ENCODE measurements around the gene MAGEC3. TPM values are rescaled to one million over a fixed set of nuclear protein-coding genes. Genes with fewer than 3 reads are reported as not detected.
"Not testable (repeated sequence)": the region's sequence is repeated elsewhere in the genome, so short reads cannot be mapped to it uniquely, and the experiment has no call there.

Gene MAGEC3, protein sequence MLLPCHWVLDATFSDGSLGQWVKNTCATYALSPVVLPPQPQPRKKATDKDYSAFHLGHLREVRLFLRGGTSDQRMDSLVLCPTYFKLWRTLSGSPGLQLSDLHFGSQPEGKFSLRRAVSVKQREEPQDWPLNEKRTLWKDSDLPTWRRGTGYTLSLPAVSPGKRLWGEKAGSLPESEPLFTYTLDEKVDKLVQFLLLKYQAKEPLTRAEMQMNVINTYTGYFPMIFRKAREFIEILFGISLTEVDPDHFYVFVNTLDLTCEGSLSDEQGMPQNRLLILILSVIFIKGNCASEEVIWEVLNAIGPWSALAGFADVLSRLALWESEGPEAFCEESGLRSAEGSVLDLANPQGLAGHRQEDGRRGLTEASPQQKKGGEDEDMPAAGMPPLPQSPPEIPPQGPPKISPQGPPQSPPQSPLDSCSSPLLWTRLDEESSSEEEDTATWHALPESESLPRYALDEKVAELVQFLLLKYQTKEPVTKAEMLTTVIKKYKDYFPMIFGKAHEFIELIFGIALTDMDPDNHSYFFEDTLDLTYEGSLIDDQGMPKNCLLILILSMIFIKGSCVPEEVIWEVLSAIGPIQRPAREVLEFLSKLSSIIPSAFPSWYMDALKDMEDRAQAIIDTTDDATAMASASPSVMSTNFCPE
- total RNA-seq = not detected in 2 replicates

DNA sequence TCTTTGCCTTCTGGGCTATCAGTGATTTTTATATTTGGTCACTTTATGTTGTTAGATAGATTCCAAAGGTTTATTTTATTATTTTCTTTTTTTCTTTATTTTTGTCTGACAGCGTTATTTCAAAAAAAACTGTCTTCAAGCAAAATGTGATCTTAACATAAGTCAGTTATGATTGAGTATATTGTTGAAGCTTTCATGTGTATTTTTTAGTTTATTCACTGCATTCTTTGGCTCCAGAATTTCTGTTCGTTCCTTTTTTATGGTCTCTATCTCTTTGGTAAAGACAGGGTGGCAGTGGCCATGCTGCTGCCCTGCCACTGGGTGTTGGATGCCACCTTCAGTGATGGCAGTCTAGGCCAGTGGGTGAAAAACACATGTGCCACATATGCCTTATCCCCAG is at the start of gene MAGEC3:
TSS of gene MAGEC3 (plus strand) at position 301 of the 400 bp plus-strand sequence. CDS start at position 301, 0 bp downstream.
- DNase-seq (ENCODE audit: low read depth) = no peak

DNA sequence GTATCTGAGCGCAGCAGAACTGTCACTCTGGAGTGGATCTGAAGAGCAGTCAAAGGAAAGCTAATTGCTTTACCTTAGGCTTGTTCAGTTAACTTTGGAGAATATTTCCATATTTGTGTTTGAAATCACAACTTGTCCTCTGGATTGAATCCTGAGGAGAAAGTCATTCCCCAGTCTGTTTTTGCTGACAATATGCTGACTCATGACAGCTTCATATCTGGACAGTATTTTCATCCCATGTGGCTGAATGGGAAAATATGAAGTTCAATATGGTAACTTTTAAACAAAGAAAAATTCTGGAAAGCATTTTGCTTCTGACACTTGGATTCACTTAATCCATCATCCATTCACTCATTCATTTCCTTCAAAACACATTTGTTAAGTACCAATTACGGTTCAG is 46.3 kb upstream of the MAGEC3 start:
- DNase-seq (ENCODE audit: low read depth) = no peak

DNA sequence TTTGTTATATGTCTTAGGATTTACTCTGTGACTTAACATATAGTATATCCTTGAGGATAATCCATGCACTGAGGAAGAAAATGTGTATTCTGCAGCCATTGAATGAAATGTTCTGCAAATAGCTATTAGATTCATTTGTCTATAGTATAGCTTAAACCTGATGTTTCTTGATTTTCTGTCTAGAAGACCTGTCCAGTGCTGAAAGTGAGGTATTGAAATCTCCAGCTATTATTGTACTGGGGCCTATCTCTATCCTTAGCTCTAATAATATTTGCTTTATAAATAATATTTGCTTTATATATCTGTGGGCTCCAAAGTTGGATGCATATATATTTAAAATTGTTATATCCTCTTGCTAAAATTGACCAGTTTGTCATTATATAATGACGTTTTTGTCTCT is 26.7 kb upstream of the MAGEC3 start:
- no peak for DNase-seq (ENCODE audit: low read depth)

DNA sequence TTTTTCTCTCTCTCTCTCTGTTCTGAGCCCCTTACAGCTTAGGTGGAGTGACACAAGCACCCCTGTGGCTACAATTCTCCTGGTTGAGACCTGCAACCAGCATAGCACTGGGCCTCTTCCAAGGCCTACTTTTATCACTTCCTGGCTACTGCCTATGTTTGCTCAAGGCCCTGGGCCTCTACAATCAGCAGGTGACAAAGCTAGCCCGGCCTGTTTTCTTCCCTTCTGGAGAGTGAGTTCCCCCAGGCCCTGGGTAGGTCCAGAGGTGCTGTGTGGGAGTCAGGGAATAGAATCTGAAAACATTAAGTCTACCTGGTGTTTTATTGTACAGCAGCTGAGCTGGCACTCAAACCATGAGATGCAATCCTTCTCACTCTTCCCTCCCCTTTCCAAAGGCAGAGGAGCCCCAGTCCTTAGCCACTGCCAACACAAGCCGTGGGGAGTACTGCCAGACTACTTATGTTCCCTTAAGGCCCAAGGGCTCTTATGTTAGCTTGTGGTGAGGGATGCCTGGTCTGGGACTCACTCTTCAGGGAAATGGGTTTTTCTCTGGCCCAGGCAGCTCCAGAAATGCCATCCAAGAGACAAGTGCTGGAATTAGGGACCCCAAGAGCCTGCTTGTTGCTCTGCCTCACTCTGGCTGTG is 23.8 kb upstream of the MAGEC3 start:
- DNase-seq (ENCODE audit: low read depth) = no peak

DNA sequence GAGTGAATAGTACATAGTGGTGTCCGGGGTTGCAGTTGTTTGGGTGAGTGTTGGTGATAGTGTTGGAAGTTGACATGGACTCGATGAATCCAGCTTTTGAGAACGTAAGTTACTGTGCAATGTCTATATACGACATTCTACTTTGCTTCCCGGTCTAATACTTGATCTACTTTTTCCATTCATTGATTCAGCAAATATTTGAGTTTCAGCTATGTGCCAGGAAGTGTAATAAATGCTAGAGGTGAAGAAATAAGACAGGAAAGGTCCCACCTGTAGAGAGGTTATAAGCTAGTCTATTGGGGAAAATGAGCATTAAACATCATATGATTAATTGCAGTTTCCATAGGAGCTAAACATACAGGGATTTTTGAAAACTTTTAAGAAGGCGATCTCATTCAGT is 22.2 kb upstream of the MAGEC3 start:
- no peak for DNase-seq (ENCODE audit: low read depth)

DNA sequence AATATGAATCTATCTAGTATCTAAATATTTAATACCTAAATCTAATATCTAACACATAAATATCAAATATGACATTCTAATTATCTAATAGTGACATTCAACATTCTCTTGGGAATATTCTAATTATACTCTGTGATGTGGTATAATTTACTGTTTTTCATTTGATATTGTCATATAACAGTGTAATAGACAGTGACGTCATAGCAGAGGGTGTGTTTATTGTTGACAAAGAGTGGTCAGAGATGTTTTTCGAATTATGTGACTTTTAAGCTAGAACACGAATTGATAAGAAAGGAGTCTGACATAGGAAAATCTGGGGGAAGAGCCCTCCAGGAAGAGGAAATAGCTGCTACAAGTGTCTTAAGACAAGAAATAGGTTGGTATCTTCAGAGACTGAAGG is 5.9 kb upstream of the MAGEC3 start:
- no peak for DNase-seq (ENCODE audit: low read depth)

DNA sequence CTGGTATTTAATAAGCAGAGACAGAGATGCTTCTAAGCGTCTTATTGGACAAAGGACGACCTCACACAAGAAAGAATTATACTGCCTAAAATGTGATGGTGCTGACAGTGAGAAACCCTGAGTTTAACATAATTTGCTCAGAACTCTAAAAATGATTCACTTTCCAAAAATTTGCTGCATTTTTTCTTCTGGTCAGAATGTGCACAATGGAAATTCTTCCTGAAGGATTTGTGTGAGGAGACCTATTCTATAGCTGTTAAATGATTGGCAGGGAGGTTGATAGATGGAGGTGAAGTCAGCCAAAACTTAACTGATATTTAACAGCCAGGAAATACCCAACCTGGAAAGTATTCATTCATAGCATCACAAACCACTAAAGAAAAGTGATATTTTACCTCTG is 1.7 kb downstream of the MAGEC3 start:
- peak; percentile 9 for DNase-seq (ENCODE audit: low read depth)

DNA sequence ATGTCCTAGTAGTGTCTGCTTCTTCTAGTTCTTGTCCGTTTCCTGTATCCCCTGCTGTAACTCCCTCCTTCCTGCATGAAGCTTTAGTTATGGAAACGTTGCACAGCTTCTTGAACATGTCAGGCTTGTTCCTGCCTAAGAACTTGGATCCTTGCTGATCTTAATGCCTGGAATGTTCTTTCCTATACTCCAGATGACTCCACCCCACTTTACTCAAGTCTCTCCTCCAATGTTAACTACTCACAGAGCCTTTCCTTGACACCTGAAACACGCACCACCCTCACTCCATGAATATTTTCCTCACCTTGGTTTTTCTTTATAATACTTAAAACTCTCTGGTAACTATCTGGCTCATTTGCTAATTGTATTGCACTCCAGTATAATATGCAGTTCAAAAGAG is 19.4 kb downstream of the MAGEC3 start:
- DNase-seq (ENCODE audit: low read depth) = no peak

DNA sequence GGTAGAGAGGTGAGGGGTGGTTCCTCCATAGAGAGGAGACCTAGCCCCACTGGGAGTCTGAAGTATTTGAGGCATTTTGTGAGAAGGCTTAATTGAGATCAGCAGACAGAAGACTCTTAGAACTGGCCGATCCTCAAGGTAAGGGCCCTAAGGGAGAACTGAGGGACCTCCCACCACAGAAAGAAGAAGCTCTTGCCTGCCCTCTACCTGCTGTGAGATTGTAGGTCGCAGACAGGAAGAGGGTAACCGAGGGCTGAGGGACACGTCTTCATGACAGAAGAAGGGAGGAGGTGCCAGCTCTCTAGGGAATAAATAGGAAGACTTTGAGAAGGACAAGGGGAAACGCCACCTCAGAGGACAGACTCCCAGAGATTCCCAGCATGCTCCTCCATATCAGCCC is 41.5 kb downstream of the MAGEC3 start:
- DNase-seq (ENCODE audit: low read depth) = no peak

DNA sequence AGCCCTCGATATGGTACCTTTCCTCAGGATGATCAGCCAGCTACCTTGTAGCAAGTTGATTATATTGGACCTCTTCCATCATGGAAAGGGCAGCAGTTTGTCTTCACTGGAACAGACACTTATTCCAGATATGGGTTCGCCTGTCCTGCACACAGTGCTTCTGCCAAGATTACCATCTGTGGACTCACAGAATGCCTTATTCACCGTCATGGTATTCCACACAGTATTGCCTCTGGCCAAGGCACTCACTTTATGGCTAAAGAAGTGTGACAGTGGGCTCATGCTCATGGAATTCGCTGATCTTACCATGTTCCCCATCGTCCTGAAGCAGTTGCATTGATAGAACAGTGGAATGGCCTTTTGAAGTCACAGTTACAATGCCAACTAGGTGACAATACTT is 50.7 kb downstream of the MAGEC3 start:
- not testable (repeated sequence) for DNase-seq (ENCODE audit: low read depth)

DNA sequence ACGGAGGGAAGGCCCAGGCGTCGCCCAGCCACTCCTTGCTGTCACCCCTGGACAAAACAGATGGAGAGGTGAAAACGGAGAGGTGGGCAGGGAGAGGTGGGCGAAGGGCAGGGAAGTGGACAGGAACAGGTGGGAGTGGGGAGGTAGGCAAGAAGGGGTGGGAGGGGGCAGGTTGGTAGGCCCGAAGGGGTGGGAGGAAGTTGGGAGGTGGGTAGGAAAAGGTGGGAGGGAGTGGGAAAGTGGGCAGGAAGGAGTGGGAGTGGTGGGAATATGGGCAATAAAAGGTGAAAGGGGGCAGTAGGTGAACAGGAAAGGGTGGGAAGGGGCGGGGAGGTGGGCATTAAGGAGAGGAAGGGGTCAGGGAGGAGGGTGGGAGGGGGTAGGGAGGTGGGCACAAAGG is 56.6 kb downstream of the MAGEC3 start:
- DNase-seq (ENCODE audit: low read depth) = no peak

DNA sequence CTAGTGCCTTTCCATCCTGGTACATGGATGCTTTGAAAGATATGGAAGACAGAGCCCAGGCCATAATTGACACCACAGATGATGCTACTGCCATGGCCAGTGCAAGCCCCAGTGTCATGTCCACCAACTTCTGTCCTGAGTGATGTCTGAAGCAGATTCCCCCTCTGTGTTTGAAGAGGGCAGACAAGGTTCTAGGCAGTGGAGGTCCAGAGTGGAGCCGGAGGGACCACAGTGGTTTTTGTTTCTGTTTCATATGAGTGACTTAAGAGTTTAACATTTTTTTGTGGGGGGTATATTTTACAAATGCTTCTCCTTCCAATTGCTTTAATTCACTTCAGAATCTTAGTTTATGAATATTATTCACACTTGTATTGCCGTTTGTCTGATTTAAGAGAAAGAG is 59.6 kb downstream of the MAGEC3 start:
- DNase-seq (ENCODE audit: low read depth) = no peak

DNA sequence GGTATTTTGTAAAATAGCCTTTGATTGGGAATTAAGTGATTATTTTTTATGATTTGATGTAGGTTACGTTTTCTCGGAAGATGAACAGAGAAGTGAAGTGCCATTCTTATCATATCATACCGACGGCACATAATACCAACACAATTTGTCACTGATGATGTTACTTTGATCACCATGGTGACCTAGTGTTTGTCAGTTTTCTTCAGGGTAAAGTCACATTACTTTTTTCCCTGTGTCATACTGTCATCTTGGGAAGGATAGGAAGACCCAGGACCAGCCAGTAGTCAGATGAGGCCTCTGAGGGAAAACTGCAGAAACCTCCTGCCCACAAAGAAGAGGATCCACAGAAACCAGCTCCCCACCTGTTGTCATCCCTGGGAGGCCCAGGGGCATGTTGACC is 64.2 kb downstream of the MAGEC3 start:
- no peak for DNase-seq (ENCODE audit: low read depth)

DNA sequence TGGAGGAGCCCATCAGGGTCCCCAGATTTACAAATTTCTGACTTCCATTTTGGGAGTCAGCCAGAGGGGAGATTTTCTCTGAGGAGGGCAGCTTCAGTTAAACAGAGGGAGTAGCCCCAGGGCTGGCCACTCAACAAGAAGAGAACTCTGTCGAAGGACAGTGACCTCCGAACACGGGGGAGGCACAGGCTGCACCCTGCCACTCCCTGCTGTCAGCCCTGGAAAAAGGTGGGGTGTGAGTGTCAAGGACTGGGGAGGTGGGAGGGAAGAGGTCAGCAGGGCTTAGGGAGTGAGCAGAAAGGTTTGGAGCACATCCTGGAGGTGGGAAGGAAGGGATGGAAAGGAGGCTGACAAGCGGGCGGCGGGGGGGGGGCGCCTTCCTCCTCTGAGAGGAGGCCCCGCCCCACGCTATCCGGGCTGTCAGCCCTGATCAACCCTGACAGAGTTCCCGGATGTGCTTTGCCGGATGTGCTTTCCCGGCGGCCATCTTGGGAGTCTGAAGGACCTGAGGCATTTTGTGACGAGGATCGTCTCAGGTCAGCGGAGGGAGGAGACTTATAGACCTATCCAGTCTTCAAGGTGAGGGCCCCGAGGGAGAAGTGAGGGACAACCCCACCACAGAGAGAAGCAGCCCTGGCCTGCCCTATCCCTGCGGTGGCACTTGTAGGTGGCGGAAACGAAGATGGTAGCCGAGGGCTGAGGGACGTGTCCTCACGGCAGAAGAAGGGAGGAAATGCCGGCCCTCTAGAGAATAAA is 65.5 kb downstream of the MAGEC3 start, which contains the start of gene MAGEC1:
TSS of gene MAGEC1 (plus strand) at position 495 of the 756 bp plus-strand sequence. CDS start 1,179 bp downstream, outside the sequence.
- no peak for DNase-seq (ENCODE audit: low read depth)

DNA sequence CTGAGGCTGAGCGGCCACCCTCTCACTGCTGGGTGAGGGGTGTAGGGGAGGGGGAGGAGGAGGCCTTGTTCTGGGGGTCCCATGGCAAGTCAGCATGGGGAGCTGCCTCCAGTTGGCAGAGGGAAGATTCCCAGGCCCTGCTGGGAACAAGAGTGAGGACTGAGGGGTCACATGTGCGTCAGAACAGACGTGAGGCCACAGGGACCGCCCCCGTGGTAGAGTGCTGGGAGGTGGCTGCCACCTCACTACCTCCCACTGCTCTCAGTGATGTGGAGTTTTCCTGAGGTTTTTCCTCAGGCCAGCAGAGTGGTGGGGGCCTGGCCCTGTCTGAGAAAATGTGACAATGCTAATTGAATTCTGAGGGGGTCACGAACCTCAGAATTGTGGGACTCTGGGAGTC is 66.1 kb downstream of the MAGEC3 start:
- no peak for DNase-seq (ENCODE audit: low read depth)

DNA sequence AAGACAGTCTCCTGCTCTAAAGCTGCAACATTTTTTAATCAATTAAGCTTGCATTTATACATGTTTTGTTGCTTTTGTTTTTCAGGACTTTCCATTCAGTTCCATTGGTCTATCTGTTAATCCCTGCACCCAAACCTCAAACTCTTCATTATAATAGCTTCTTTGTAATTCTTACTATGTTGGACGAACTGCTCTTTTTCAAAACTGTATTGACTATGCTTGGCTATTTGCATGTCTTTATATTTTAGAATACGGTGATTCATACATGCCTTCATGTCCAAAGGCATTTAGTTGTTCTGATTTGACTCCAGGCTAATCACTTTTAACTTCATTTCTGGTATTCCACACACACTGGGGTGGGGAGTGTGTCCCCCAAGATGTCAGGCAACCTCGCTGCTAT is 79.7 kb downstream of the MAGEC3 start:
- no peak for DNase-seq (ENCODE audit: low read depth)

DNA sequence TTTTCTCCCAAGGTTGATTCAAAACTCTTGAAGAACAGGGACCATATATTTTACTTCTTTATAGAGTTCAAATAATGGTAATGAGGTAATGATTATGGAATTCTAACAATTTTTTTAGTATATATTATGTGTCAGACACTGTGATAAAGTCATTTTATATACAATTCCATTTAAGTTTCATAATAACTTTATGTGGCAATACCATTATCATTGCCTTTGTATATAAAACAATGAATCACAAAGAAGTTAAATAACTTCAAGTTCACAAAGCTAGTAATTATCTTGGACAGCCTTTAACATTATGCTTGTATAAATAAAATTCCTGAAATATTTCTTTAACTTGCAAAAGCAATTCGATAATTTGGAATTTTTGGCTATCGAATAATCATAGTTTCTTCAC is 86.2 kb downstream of the MAGEC3 start:
- DNase-seq (ENCODE audit: low read depth) = no peak

DNA sequence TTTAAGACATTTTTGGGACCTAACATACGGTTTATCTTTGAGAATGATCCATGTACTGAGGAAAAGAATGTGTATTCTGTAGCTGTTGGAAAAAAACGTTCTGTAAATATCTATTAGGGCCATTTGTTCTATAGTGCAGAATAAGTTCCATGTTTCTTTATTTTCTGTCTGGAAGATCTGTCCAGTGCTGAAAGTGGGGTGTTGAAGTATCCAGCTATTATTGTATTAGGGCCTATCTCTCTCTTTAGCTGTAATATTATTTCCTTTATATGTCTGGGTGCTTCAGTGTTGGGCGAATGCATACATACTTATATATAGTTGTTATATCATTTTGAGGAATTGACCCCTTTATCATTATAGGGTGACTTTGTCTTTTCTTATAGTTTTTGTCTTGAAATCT is 90.3 kb downstream of the MAGEC3 start:
- DNase-seq (ENCODE audit: low read depth) = no peak

DNA sequence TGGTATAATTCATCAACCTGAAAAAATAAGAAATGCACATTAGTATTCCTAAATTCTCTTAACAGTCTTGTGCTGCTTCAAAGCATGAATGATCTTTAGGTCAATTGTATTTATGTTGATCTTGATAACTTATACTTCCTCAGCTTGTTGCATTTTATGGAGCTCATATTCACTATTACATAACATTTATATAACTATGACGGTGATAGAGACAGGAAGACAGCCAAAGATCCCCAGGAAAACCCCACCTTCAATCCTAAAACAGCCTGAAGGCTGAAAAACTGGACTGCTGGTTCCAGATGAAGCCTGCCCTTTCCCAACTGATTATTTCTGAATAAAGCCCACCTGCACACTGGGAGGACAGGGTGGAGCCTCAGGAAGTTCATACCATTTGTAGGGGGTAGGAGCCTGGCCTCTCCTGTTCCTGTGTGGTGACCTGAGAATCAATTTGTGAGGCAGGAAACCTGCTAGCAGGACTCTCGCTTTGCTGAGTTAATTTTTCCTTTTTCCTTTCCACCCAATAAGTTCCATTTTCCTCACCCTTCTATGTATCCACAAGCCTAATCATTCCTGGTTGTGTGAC is 96.0 kb downstream of the MAGEC3 start:
- DNase-seq (ENCODE audit: low read depth) = no peak

DNA sequence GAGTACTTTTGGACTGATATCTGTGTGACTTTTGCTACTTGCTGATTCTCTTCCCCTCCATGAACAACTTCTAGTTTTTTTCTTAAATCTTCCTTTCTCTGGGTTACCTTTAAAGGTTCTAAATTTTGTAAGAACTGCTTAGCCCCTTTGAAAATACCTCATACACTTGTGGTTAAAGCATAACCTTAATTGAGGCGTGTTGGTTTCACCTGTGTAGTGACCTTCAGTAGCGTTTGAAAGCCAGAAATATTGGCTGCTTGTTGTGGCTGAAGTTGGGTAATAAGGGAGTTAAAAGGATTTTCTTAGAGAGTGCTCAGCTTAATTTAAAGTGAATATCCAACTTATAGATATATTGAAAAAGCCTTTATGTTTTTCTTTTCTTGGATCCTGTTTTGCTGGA is 97.5 kb downstream of the MAGEC3 start:
- DNase-seq (ENCODE audit: low read depth) = peak; percentile 2

DNA sequence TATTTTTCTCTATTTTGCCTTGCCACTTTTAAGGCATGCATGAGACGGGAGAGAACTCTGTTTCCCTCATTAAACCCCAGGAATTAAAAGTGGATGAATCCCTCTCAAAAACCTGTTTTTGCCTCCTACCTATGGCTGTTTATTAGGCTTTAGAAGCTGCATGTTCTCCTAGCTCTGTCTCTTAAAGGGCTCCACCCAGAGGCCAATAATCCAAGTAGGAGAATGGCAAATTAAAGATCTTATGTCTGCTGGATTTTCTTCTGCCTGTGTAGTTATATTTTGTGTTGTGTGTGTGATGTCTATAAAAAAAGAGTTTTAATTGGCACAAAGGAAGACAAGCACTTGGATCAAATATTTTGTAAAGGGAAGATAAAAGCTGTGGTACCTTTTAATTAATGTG is 98.0 kb downstream of the MAGEC3 start:
- DNase-seq (ENCODE audit: low read depth) = no peak

DNA sequence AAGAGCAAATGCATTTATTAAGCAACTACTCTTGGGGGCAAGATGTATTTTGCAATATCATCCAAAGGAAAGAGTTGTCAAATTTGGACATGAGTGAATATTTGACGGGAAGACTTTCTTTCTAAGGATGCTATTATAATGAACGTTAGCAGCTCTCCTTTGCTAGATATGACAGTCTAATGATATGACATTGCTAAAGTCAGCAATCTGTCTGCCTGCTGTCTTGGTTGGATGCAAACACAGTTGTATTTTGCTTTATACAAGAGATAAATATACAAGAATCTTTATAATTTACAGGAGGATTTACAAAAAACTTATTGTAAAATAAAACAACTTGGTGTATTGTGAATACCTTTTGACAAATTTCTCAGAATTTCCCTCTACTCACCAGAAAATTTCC is 103.1 kb downstream of the MAGEC3 start:
- DNase-seq (ENCODE audit: low read depth) = no peak

All from renal cortical epithelial cell (primary cell).